NB4 (cell line): ENCODE data around the gene LDAH.

Experiments used
- CTCF ChIP-seq: IDR thresholded peaks from one replicate; pipeline ENCODE4 v1.5.1; 2012; ENCODE audit warnings: low read depth, low read length
- MAX ChIP-seq: IDR thresholded peaks from 2 replicates; pipeline ENCODE4 v1.6.1; 2011; ENCODE audit warnings: low read depth, low read length
- MYC ChIP-seq: IDR thresholded peaks from 2 replicates; pipeline ENCODE4 v1.6.1; 2011; ENCODE audit warnings: low read depth, low read length
- POLR2A ChIP-seq: IDR thresholded peaks from 2 replicates; pipeline ENCODE4 v1.6.1; 2011; ENCODE audit warnings: mild to moderate bottlenecking; ENCODE audit not compliant: insufficient read length; ENCODE audit errors: extremely low read depth

DNA sequence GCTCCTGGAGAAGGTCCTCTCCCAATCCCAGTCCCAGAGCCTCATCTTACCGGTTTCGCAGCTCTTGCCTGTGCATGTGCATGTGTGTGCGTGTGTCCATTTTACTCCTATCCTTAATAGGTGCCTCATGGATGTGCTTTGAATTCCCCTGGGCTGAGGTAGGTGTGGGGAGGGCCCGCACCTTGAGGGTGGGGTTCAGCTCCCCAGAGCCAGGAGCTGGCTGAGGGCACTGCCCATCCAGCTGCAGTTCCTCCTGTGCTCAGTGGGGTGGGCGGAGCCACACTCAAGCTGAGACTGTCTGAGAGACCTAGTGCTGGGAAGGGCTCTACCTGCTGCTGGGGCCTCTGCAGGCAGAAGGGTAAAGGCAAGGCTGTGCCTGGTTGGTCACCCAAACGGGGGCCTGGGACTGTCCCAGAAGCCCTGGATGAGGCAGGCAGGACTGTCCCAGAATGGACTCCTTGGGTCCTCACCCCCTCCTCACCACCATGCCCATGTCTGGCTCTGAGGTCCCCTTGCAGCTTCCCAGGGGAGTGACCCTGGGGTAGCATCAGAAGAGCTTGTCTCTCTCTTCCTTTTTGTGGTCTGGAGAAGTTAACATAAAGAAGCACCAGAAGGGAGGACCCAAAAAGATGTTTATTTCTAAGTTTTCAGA is 147.1 kb downstream of the LDAH start:
- no peak for TF ChIP-seq CTCF
- TF ChIP-seq POLR2A: no peak
- TF ChIP-seq MAX: no peak
- TF ChIP-seq MYC: no peak
